Measurements from ENCODE around the gene CAMTA1.

CAMTA1 gene

DNA sequence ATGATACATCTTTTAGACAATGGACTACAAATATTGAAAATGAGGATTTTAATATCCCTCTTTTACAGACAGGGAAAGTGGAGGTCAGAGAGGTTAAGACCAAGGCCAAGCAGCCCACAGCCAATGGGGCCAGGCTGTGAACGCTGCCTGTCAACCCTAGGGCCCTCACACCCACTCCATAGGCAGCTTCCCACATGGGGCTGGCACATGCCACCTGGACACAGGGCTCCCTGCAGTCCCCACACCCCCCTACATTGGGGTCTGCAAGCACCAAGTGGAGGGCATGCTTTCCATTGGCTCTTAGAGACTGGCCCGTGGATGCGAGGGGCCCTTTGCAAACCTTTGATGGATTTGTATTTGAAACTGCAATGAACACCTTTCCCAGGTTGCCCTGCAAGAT is 637.3 kb downstream of the CAMTA1 start:
- TF ChIP-seq, protein P1, sequence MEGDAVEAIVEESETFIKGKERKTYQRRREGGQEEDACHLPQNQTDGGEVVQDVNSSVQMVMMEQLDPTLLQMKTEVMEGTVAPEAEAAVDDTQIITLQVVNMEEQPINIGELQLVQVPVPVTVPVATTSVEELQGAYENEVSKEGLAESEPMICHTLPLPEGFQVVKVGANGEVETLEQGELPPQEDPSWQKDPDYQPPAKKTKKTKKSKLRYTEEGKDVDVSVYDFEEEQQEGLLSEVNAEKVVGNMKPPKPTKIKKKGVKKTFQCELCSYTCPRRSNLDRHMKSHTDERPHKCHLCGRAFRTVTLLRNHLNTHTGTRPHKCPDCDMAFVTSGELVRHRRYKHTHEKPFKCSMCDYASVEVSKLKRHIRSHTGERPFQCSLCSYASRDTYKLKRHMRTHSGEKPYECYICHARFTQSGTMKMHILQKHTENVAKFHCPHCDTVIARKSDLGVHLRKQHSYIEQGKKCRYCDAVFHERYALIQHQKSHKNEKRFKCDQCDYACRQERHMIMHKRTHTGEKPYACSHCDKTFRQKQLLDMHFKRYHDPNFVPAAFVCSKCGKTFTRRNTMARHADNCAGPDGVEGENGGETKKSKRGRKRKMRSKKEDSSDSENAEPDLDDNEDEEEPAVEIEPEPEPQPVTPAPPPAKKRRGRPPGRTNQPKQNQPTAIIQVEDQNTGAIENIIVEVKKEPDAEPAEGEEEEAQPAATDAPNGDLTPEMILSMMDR (IDR thresholded peaks at IDR 0.05; ENCODE audit: borderline replicate concordance, insufficient read depth, low read depth, low read length) = no peak
- no peak overlapping the region for H3K4me3 ChIP-seq (ENCODE audit: low read depth, low read length)

DNA sequence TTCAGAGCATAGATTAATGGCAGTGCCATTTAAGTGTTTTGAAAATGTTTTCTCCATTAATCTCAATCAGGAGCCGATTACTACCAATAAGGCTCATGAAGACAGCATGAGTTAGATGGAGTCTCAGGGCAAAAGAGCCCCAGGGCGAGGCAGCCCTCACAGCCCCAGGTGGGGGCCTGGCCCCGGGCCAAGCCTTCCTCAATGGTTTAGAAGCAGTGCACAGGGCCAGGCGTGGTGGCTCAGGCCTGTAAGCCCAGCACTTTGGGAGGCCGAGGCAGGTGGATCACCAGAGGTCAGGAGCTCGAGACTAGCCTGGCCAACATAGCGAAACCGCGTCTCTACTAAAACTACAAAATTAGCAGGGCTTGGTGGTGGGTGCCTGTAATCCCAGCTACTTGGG is 637.7 kb downstream of the CAMTA1 start:
- TF ChIP-seq, protein P1 (IDR thresholded peaks at IDR 0.05; ENCODE audit: borderline replicate concordance, insufficient read depth, low read depth, low read length) = no peak
- no peak overlapping the region for H3K4me3 ChIP-seq (ENCODE audit: low read depth, low read length)

DNA sequence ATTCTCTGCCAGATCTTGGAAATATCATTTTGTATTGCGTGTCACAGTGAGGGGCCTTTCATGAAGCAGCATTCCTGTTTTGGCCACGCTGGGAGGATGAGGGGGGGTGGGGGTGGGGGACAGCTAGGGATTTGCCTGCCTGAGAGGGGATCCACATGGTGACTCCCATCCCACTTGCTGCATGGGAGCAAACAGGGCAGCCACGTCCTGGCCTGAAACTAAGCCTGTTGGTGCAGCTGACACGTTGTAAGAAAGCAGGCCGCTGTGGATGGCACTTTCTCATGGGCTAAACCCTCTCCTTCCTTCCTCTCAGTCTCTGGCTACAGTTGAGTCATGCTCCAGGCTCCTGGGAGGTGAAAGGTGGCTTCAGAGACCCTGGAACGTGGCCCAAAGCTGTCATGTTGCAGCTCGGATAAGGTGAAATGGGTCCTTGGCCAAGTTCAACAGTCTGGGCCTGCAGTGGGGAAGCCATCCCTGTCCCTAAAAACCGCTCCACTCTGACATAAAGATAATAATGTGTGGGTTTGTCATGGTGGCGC is 639.2 kb downstream of the CAMTA1 start:
- TF ChIP-seq, protein P1 (IDR thresholded peaks at IDR 0.05; ENCODE audit: borderline replicate concordance, insufficient read depth, low read depth, low read length) = no peak
- H3K4me3 ChIP-seq (ENCODE audit: low read depth, low read length) = no peak overlapping the region

DNA sequence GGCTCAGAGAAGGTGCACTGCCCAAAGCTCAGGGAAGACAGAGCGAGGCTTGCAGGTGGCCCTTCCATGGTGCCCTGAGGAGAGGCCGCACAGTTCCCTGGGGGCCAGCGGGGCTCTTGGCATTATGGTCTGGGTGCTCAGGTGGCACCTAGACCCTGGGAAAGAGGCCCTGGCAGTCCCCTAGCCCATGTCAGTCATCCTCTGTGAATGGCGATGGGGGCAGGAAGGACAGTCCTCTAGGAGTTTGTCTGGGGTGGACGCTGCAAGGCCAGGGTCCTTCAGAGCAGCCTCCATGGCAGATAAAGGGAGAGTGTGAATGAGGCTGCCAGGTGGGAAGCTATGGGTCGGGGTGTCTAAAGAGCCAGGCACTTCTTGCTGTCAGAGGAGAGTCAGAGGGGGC is 640.0 kb downstream of the CAMTA1 start:
- no peak overlapping the region for H3K4me3 ChIP-seq (ENCODE audit: low read depth, low read length)
- TF ChIP-seq, protein P1 (IDR thresholded peaks at IDR 0.05; ENCODE audit: borderline replicate concordance, insufficient read depth, low read depth, low read length) = no peak

DNA sequence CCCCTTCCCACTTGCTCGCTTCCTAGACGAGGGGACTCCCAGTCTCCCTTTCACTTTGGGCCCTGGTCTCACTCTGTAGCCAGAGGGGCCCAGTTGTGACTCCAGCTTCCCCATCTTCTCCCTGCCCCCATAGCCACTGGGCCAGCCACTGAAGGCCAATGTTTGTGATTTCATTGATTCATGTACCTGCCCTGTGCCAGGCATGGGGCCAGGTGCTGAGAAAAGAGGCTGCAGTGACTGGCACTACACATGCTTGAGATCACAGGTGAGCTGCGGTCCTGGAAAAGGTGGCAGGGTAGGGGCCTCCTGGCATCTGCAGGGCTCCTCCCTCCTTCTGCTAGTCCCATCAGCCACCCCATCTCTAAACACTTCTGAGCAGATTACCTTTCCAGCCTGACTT is 640.5 kb downstream of the CAMTA1 start:
- no peak overlapping the region for H3K4me3 ChIP-seq (ENCODE audit: low read depth, low read length)
- TF ChIP-seq, protein P1 (IDR thresholded peaks at IDR 0.05; ENCODE audit: borderline replicate concordance, insufficient read depth, low read depth, low read length) = no peak

DNA sequence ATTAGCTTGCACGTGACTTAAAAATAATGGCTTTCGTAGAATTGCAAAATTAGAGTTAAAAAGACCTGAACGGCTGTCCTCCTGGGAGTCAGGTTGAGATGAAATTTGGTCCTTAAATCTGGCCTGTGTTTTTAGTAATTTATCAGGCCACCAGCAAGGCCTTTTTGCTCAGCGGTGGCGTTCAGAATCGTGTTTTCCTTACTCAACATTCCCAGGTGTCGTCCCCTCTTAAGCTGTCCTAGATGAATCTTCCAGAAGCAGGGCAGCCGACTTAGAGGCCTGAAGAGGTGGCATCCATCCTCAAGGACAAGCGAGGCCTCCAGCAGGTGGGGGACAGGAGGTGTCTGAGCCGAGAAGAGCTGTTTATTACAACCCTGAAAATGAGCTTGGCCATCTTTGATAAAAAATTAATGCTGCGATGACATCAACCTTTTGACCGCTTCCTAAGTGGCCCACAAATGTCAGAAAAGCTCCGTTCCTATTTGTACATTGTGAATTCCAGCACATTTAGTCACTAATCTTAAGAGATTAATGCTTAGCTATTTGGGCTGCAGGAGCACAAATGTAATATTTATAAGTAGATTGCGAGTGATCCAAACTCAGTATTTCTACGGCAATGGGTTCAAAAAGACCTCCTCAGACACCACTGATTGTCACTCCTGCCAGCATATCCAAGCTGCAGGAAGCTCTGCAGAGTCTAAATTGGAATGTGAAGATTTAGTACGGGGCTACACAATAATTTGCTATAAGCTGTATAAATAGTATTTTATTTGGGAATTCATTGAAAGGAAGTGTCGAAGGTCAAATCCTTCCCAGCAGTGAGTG is 641.7 kb downstream of the CAMTA1 start:
- no peak overlapping the region for H3K4me3 ChIP-seq (ENCODE audit: low read depth, low read length)
- TF ChIP-seq, protein P1 (IDR thresholded peaks at IDR 0.05; ENCODE audit: borderline replicate concordance, insufficient read depth, low read depth, low read length) = no peak
